GM19468 (cell line): ENCODE measurements around the gene C19orf33.
"Not testable (repeated sequence)": the region's sequence is repeated elsewhere in the genome, so short reads cannot be mapped to it uniquely, and the experiment has no call there.

Experiments
- ATAC-seq: cut with Tn5 transposase; IDR thresholded peaks from one replicate; pipeline ENCODE4 v1.9.1; 2021; ENCODE audit warnings: mild to moderate bottlenecking, moderate library complexity, moderate number of reproducible peaks; ENCODE audit not compliant: unreplicated experiment; ENCODE audit errors: extremely low read depth

The C19orf33 gene

GRCh38 chr19:38335949-38336637 lies 32.0 kb downstream of the C19orf33 start:
- peak; percentile 31 for ATAC-seq

- peak; percentile 26 for ATAC-seq
Measured at GRCh38 chr19:38336638-38337359, 32.7 kb downstream of the C19orf33 start.

GRCh38 chr19:38337360-38337653 lies 33.3 kb downstream of the C19orf33 start:
- no peak for ATAC-seq

- not testable (repeated sequence) for ATAC-seq
Measured at GRCh38 chr19:38339011-38339410, 35.0 kb downstream of the C19orf33 start.

DNA sequence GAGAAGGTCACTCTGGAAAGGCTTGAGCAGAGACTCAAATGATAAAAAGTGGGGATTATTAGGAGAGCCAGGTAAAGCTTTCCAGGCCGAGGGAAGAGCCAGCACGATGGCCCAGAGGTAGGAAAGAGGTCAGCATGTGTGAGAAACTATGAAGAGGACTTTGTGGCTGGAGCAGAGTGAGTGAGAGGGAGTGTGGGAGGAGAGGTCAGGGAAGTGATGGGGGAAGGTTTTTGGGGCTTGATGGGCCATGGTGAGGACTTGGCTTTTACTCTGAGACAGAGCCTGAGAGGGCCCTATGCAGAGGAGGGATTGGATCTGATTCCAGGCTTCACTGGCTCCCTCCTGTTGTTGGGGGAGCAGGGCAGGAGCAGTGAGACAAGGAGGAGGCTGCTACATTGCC lies 36.9 kb downstream of the C19orf33 start:
- ATAC-seq = no peak

DNA sequence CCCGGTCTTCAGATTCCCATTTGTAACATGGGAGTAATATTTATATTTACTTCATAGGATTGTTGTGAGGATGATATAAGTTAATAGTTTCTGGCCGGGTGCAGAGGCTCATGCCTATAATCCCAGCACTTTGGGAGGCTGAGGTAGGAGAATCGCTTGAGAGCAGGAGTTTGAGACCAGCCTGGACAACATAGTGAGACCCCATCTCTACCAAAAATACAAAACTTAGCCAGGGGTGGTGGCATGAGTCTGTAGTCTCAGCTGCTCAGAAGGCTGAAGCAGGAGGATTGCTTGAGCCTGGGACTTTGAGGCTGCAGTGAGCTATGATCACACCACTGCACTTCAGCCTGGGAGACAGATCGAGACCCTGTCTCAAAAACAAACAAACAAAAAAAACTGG lies 42.8 kb downstream of the C19orf33 start:
- ATAC-seq = no peak

GRCh38 chr19:38350883-38351282 lies 46.8 kb downstream of the C19orf33 start:
- no peak for ATAC-seq

DNA sequence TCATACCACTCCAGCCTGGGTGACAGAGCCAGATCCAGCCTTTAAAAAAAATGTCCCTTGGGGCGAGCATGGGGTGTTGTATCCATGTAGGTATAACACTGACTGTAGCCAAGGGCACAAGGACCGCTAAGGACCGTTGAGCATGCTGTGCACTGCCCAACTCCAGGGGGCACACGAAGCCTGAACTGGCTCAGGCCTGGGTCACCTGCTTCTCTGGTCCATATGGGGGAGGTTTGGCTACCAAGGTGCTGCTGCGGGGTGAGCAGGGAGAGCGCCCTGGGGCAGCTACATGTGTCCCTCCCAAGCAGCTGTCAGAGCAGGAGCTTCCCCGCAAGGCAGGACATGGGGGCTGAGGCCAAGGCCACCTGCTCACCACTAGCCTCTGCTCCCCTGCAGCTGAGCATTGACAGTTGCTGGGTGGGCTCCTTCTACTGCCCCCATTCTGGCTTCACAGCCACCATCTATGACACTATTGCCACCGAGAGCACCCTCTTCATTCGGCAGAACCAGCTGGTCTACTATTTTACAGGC lies 47.9 kb downstream of the C19orf33 start:
- no peak for ATAC-seq

DNA sequence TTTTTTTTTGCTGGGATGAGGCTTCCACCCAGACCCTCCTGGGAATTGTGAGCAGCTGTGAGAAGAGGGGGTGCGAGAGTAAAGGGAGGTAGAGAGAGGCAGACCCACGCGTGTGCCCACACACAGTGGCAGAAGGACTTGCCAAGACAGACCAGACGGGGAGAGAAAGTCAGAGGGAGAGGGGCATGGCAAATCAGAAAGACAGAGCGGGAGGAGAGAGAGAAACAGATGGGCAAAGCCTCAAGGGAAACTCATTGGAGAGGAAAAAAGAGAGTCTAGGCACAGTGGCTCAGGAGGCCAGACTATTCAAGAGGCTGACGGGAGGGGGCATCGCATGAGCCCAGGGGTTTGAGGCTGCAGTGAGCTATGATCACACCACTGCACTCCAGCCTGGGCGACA lies 48.6 kb downstream of the C19orf33 start:
- ATAC-seq = no peak
